ENCODE data around the gene VAT1.
A peak's percentile ranks its signal among the peaks of the same experiment; 100 is the strongest.

Gene VAT1

DNA sequence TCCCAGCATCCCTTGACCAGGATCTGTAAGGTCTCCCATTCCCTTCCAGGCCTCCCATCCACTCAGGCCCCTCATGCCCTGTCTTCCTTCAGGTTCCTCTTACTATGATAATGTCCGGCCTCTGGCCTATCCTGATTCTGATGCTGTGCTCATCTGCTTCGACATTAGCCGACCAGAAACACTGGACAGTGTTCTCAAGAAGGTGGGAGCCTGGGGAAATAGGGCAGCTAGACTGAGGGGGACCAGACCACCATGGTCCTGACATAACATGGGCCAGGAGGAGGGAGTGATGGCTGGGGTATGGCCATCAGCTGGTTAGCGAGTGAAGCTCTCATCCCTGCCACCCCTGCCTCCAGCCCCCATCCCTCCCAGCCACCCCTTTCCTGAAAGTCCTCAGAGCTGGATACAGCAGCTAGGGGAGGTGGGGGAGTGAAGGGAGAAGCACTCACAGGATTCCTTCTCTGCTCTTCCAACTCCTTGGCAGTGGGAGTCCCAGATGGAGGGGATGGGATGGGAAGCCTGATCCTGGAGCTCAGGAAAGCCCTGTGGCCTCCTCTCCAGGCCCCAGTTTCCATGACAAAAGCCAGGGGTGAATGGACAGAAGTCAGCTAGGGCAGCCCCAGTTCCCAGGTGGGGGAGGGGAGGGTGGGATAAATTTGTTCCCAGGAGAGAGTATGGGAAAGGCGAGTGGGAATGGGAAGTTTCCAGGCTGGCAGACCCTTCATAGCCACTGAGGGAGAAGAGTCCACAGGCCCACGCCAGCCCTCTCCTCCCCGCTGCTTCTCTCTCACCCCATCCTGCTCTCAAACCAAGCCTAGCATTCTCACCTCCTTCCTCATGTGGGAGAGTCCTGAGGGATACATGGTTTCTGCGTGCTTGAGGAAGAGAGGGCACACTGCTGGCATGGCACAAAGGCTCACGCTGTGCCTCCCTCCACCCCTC lies 5.2 kb upstream of the VAT1 start:
- no peak for ATAC-seq

- no peak for ATAC-seq
These were observed 4.4 kb upstream of the VAT1 start for GRCh38 chr17:43026595-43026994.

GRCh38 chr17:43025766-43026537 lies 3.8 kb upstream of the VAT1 start:
- no peak for ATAC-seq

- ATAC-seq, result no peak
These were observed 3.1 kb upstream of the VAT1 start for GRCh38 chr17:43025290-43025657.

- peak; percentile 62 for ATAC-seq
These were observed 2.5 kb upstream of the VAT1 start, which contains the start of gene RND2 for GRCh38 chr17:43024407-43025289. Gene RND2 (plus strand): TSS chr17:43025231. CDS start chr17:43025348, 117 bp downstream.

GRCh38 chr17:43020789-43021740 lies 1.1 kb downstream of the VAT1 start:
- ATAC-seq, result no peak

DNA sequence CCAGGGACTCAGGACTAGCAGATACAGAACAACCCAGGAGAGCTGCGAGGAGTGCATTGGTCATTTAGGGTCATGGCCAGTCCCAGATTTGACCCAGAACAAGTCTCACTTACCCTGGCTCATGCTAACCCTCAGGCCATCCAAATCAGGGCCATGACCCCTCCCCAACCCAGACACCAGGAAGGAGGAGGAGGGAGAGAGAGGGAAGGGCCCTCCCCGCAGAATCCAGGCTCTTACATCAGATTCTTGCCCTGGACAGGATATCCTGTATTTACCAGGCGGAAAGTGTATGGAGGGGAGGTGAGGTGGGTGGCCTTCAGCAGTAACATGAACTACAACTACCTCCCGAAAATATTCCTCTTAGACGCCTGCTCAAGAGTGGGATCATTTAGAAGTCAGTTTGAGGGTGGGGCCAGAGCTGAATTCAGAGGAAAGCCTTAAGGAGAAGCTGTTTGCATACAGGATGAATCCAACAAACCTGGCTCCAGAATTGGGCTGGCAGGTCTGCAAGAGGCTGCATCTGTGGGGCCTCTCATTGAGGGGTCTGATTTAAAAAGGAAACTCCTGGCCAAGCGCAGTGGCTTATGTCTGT lies 2.1 kb downstream of the VAT1 start:
- no peak for ATAC-seq

GRCh38 chr17:43019418-43019817 lies 2.8 kb downstream of the VAT1 start:
- no peak for ATAC-seq

DNA sequence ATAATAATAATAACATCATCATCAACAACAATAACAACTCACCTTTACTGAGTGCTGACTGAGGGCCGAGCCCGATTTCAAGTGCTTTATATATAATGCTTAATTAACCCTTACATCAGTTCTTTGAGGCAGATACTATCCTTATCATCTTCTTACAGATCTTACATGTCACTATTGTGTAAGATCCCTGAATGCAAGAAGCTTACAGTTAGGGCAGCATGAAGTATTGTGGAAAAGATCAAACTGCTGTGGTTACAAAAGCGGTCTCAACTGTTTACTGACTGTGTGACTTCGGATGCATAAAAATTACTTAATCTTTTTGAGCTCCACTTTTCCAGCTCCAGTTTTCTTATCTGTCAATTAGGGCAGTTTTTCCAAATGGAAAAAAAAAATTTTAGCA lies 3.3 kb downstream of the VAT1 start:
- ATAC-seq, result no peak

DNA sequence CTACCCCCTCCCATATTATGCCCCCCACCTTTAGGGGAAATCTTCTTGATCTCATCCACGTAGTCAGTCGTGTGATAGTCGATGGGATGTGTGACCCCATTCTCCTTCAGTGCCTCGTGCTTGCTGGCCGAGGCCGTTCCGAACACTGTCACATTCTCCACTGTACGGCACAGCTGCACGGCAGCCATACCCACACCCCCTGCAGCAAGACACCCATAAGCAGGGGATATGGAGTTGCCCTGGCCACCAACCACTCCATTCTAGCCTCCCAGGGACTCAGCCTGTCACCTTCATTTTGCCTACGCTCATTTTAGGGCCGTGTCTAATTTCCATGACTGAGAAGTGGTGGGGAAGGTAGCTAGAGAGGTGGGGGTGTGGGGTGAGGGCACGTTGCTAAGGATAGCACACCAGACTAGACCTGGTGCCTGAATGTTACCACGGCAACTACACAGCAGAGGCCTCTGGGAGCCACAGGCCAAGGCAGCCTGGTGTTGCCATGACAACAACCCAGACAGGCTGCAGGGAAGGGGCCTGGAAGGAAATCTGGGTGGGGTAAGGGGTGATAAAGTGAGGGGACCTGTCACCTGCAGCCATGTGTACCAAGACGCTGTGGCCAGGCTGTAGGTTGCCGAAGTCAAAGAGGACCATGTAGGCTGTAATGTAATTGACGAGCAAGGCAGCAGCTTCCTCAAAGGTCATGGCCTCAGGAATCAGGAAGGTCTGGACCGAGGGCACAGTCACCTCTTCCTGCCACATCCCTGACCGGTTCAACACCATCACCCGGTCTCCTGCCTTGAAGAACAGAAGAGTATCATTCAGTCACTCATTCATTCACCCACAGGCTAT lies 4.0 kb downstream of the VAT1 start:
- ATAC-seq, result peak in 1 of 2 donors; percentile 12

DNA sequence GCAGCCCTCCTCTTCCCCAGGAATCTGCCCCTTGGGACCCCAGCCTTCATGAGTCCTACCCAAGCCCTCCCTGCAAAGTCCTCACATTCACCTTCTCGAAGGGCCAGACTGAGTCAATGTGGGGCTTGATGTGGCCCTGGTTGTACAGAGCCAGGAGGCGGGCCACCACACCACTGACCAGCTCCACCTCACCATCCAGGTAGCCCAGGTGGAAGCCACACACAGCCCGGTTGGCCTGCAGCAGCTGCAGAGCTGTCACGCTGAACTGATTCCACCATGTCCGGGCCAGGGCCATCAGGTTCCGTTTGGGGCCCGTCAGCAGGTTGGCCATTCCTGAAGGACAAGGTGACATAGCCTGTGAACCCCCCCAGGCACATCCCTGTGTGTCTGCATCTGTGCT lies 6.0 kb downstream of the VAT1 start:
- ATAC-seq, result no peak

DNA sequence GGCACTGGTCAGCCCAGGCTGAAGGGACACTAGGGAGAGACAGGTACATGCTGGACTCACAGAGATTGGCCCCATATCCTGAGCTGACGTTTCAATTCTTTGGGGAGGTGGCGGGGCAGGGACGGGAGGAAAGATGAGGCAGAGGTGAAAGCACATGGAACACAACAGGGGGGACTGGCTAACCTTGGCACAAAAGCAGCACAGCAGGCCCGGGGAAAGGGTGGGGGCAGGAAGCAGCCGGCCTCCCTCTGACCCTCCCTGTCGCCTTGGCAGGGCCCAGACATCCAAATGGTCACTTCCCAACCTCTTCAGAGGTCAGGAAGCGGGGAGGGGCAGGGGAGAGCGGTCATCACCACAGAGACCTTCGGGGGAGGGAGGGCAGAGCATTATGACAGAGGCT lies 6.6 kb downstream of the VAT1 start:
- ATAC-seq, result no peak

GRCh38 chr17:43014649-43015542 lies 7.3 kb downstream of the VAT1 start:
- no peak for ATAC-seq

DNA sequence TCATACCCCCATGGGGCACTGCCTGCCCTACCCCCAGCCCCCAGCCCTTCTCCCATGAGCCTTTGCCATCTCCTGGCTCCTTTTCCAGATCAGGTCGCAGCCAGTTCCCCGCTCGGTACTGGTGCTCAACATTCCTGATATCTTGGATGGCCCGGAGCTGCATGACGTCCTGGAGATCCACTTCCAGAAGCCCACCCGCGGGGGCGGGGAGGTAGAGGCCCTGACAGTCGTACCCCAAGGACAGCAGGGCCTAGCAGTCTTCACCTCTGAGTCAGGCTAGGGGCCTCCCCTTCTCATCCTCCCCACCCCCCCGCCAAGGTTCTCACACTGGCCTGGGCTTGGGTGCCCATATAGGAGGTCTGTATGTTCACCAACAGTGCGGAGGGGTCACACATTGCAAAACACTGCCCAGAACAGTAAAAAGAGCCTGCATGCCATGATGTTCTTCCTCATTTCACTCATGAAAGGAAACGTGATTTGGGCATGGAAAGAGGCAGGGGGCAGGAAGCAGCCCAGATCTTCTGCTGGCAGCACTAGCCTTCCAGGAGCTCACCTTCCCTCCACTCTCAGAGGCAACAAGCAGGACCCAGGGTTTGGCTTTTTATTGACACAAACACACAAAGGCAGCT lies 8.1 kb downstream of the VAT1 start:
- ATAC-seq, result no peak

DNA sequence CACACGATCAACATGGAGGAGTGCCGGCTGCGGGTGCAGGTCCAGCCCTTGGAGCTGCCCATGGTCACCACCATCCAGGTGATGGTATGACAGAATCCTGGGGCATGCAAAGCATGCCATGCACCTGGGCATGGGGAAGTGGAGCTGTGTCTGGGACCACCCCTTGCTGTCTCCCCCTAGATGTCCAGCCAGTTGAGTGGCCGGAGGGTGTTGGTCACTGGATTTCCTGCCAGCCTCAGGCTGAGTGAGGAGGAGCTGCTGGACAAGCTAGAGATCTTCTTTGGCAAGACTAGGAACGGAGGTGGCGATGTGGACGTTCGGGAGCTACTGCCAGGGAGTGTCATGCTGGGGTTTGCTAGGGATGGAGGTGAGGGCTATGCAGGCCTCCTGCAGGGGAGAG lies 8.9 kb downstream of the VAT1 start:
- ATAC-seq, result no peak

- no peak for ATAC-seq
These were observed 10.3 kb downstream of the VAT1 start for GRCh38 chr17:43011728-43012472.

DNA sequence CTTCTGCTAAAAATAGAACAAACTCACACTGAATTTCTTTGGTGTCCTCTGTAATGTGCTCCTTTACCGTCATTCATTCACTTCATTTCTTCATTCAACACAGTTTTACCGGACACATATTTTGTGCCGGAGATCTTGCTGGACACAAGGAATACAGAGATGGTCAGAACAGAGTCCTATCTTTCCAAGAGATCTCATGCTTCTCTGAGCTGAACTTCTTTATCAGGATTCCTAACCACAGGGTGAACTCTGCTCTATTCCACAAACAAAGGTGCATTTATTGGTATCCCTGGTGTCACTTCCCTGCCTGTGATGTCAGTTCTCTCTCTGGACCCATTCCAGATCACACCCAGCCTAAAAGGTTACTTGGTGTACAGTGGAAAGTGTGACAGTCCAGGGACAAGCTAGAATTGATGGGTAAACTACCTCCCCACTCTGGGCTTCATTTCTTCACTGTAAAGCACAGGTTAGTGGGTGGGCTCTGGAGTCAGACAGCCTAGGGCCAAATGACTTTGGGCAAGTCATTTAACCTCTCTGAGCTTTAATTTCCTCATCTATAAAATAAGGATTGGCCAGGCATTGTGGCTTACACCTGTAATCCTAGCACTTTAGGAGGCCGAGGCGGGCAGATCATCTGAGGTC lies 11.4 kb downstream of the VAT1 start:
- no peak for ATAC-seq

Data from activated CD4-positive, CD25-positive, alpha-beta regulatory T cell treated with anti-CD3 and anti-CD28 coated beads, Interleukin-2, amount 50 U/mL, for 24 hours (primary cell).